ENCODE measurements around the gene PCDH9. TPM values are rescaled to one million over a fixed set of nuclear protein-coding genes. Genes with fewer than 3 reads are reported as not detected.

PCDH9 gene
- total RNA-seq, 1 donor from 2014 or later = 10.4 TPM

DNA sequence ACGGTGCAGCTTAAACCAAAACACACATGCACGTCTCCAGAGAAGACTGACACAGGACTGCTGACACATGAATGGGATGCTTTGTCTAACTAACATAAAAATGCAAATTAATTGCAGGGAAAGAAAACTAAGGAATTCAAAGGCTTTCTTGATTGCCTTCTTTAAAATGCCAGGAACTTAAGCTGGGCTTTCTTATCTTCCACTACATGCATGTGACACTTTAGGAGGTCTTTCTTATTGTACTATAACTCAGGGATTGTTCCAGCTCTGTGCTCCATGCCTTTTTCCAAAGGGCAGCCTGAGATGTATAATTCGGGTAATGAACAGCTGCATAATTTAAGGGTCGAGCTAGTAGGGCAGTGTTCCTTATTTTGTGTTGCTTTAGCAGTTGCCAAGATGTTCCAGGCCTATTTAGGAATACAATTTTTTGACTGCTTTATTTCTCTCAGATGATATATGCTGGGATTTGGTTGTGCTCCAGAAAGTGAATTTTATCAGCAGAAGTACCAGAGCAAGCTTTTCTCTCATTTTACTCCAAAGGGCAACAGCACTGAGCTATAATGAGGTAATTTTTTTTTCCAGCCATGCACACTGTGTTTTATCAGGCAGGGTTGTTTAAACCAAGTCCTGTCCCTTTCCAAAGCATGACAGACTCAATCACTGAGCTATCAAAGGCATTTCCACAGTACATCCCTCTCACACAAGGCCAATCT lies 885.2 kb downstream of the PCDH9 start:
- Histone ChIP-seq H3K27ac (ENCODE audit: low read depth, low read length) (no peak overlapping the region), H3K9ac (ENCODE audit: low read length) (no peak overlapping the region), H3K36me3 (ENCODE audit: insufficient read depth, low read length) (no peaks in the 10 kb centered on the region), H3K4me3 (ENCODE audit: insufficient read depth, low read depth, low read length) (no peak overlapping the region), H3K4me1 (ENCODE audit: insufficient read depth, low read length) (no peaks in the 10 kb centered on the region), H3K79me2 (ENCODE audit: insufficient read depth, low read length) (no peaks in the 10 kb centered on the region), H4K20me1 (ENCODE audit: insufficient read depth, low read length) (no peaks in the 10 kb centered on the region), H3K9me3 (ENCODE audit: insufficient read depth, low read depth, low read length) (no peaks in the 10 kb centered on the region), H3K27me3 (ENCODE audit: insufficient read depth, low read length) (no peaks in the 10 kb centered on the region), H3K4me2 (ENCODE audit: low read length) (no peak overlapping the region), H2AFZ (ENCODE audit: low read depth, low read length) (no peak overlapping the region)
- TF ChIP-seq, protein P1, sequence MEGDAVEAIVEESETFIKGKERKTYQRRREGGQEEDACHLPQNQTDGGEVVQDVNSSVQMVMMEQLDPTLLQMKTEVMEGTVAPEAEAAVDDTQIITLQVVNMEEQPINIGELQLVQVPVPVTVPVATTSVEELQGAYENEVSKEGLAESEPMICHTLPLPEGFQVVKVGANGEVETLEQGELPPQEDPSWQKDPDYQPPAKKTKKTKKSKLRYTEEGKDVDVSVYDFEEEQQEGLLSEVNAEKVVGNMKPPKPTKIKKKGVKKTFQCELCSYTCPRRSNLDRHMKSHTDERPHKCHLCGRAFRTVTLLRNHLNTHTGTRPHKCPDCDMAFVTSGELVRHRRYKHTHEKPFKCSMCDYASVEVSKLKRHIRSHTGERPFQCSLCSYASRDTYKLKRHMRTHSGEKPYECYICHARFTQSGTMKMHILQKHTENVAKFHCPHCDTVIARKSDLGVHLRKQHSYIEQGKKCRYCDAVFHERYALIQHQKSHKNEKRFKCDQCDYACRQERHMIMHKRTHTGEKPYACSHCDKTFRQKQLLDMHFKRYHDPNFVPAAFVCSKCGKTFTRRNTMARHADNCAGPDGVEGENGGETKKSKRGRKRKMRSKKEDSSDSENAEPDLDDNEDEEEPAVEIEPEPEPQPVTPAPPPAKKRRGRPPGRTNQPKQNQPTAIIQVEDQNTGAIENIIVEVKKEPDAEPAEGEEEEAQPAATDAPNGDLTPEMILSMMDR (IDR thresholded peaks at IDR 0.05; ENCODE audit: insufficient read depth, low read depth, low read length) = no peak
- no peak for TF ChIP-seq EZH2 (IDR thresholded peaks at IDR 0.05; ENCODE audit: insufficient read depth, low read length)
- no peak overlapping the region for H3K4me3 Mint-ChIP-seq (ENCODE audit: unreplicated experiment)
- FAIRE-seq (no peak), DNase-seq (ENCODE audit: low read depth) (no peak)
- H3K27ac Mint-ChIP-seq (ENCODE audit: unreplicated experiment) = no peak overlapping the region
- H3K36me3 Mint-ChIP-seq (ENCODE audit: low read depth, unreplicated experiment) = no peaks in the 10 kb centered on the region
- H3K9me3 Mint-ChIP-seq (ENCODE audit: unreplicated experiment) = no peaks in the 10 kb centered on the region
- no peaks in the 10 kb centered on the region for H3K27me3 Mint-ChIP-seq (ENCODE audit: low read depth, unreplicated experiment)
- peaks cover 2% of the 10 kb centered on the region for H3K4me1 Mint-ChIP-seq (ENCODE audit: low read depth, unreplicated experiment)

DNA sequence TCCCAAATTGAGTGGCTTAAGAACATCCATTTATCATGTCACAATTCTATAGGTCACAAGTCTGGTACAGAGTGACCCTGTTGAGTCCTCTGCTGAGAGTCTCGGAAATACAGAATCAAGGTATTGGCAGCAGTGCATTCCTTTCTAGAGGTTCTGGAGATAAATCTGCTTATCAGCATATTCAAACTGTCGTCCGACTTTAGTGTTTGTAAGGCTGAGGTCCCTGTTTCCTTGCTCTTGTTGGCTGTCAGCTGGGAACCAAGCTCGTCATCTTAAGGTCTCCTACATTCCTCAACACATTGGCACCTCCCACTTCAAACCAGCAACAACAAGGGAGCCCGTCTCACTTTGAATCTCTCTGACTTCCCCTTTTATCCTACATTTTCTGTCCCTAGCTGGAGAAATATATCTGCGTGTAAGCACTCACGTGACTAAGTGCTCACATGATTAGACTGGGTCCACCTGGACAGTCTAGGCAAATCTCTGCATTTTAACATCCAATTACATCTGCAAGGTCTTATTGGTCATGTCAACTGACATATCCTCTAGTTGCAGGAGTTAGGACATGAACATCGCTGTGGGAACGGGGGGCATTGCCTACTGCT lies 886.8 kb downstream of the PCDH9 start:
- H3K36me3 Mint-ChIP-seq (ENCODE audit: low read depth, unreplicated experiment) = no peaks in the 10 kb centered on the region
- H3K4me1 ChIP-seq (ENCODE audit: insufficient read depth, low read length) = no peaks in the 10 kb centered on the region
- H3K27ac ChIP-seq (ENCODE audit: low read depth, low read length) = no peak overlapping the region
- no peaks in the 10 kb centered on the region for H4K20me1 ChIP-seq (ENCODE audit: insufficient read depth, low read length)
- no peak overlapping the region for H3K4me3 Mint-ChIP-seq (ENCODE audit: unreplicated experiment)
- no peak for FAIRE-seq
- H3K9me3 Mint-ChIP-seq (ENCODE audit: unreplicated experiment) = no peaks in the 10 kb centered on the region
- no peak overlapping the region for H3K4me2 ChIP-seq (ENCODE audit: low read length)
- H3K79me2 ChIP-seq (ENCODE audit: insufficient read depth, low read length) = no peaks in the 10 kb centered on the region
- TF ChIP-seq EZH2 (IDR thresholded peaks at IDR 0.05; ENCODE audit: insufficient read depth, low read length) = no peak
- TF ChIP-seq, protein P1 (IDR thresholded peaks at IDR 0.05; ENCODE audit: insufficient read depth, low read depth, low read length) = no peak
- no peaks in the 10 kb centered on the region for H3K27me3 Mint-ChIP-seq (ENCODE audit: low read depth, unreplicated experiment)
- DNase-seq (ENCODE audit: low read depth) = no peak
- H3K9me3 ChIP-seq (ENCODE audit: insufficient read depth, low read depth, low read length) = no peaks in the 10 kb centered on the region
- no peaks in the 10 kb centered on the region for H3K27me3 ChIP-seq (ENCODE audit: insufficient read depth, low read length)
- H3K9ac ChIP-seq (ENCODE audit: low read length) = no peak overlapping the region
- H3K4me1 Mint-ChIP-seq (ENCODE audit: low read depth, unreplicated experiment) = peaks cover 2% of the 10 kb centered on the region
- H2AFZ ChIP-seq (ENCODE audit: low read depth, low read length) = no peak overlapping the region
- H3K4me3 ChIP-seq (ENCODE audit: insufficient read depth, low read depth, low read length) = no peak overlapping the region
- H3K36me3 ChIP-seq (ENCODE audit: insufficient read depth, low read length) = no peaks in the 10 kb centered on the region
- H3K27ac Mint-ChIP-seq (ENCODE audit: unreplicated experiment) = no peak overlapping the region

Data from astrocyte (in vitro differentiated cells and primary cell).